ENCODE measurements around the gene ADGRG4. TPM values are rescaled to one million over a fixed set of nuclear protein-coding genes. Genes with fewer than 3 reads are reported as not detected.

The ADGRG4 gene
- total RNA-seq, 2 donors from 2014 or later: 0.14 to 0.41 TPM

DNA sequence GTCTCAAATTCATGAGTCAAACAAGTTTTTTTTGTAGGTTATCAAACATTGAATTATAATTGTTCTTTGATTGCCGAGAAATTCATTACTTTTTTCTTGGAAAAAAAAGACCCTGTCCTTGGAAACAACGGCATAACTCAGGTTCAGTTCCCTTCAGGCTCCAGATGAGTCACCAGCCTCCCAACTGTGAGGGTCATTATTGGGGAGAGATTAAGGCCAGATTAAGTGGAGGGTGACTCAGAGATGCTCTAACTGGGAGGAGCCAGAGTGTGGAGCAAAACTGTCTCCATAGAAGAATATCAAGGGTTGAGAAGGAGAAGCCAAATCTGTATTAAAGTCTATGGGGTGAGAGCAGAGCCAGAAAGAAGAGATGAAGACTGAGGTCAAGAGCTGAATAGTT, 9.6 kb downstream of the ADGRG4 start:
- TF ChIP-seq, protein P1, sequence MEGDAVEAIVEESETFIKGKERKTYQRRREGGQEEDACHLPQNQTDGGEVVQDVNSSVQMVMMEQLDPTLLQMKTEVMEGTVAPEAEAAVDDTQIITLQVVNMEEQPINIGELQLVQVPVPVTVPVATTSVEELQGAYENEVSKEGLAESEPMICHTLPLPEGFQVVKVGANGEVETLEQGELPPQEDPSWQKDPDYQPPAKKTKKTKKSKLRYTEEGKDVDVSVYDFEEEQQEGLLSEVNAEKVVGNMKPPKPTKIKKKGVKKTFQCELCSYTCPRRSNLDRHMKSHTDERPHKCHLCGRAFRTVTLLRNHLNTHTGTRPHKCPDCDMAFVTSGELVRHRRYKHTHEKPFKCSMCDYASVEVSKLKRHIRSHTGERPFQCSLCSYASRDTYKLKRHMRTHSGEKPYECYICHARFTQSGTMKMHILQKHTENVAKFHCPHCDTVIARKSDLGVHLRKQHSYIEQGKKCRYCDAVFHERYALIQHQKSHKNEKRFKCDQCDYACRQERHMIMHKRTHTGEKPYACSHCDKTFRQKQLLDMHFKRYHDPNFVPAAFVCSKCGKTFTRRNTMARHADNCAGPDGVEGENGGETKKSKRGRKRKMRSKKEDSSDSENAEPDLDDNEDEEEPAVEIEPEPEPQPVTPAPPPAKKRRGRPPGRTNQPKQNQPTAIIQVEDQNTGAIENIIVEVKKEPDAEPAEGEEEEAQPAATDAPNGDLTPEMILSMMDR (IDR thresholded peaks at IDR 0.05): no peak
- H3K36me3 ChIP-seq: no peaks in the 10 kb centered on the region
- no peaks in the 10 kb centered on the region for H3K4me1 ChIP-seq (ENCODE audit: control insufficient read depth in 1 of 2, low read depth in 2 of 2)
- no peak overlapping the region for H3K4me3 ChIP-seq
- no peaks in the 10 kb centered on the region for H3K9me3 ChIP-seq
- ATAC-seq (ENCODE audit: insufficient number of reproducible peaks, low FRiP score, low read depth) (no peak), DNase-seq (ENCODE audit: low spot score) (no peak)
- H3K27ac ChIP-seq: no peak overlapping the region
- no peaks in the 10 kb centered on the region for H3K27me3 ChIP-seq (replicated peaks; ENCODE audit: insufficient read depth)

DNA sequence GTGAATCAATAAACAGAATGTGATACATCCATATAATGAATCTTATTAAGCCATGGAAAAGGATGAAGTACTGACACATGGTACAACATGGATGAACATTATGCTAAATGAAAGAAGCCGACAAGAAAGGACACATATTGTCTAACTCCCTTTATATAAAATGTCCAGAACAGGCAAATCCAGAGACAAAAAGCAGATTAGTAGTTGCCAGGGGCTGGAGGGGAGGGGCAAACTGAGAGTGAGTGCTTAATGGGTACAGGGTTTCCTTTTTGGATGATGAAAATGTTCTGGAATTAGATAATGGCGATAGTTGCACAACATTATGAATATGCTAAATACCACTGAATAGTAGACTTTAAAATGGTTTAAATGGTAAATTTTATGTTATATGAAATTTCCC, 17.4 kb downstream of the ADGRG4 start:
- DNase-seq (ENCODE audit: low spot score) (no peak), ATAC-seq (ENCODE audit: insufficient number of reproducible peaks, low FRiP score, low read depth) (no peak)
- no peaks in the 10 kb centered on the region for H3K9me3 ChIP-seq
- no peaks in the 10 kb centered on the region for H3K36me3 ChIP-seq
- H3K4me1 ChIP-seq (ENCODE audit: control insufficient read depth in 1 of 2, low read depth in 2 of 2): no peaks in the 10 kb centered on the region
- TF ChIP-seq, protein P1 (IDR thresholded peaks at IDR 0.05): no peak
- H3K27ac ChIP-seq: no peak overlapping the region
- no peaks in the 10 kb centered on the region for H3K27me3 ChIP-seq (replicated peaks; ENCODE audit: insufficient read depth)
- H3K4me3 ChIP-seq: no peak overlapping the region

DNA sequence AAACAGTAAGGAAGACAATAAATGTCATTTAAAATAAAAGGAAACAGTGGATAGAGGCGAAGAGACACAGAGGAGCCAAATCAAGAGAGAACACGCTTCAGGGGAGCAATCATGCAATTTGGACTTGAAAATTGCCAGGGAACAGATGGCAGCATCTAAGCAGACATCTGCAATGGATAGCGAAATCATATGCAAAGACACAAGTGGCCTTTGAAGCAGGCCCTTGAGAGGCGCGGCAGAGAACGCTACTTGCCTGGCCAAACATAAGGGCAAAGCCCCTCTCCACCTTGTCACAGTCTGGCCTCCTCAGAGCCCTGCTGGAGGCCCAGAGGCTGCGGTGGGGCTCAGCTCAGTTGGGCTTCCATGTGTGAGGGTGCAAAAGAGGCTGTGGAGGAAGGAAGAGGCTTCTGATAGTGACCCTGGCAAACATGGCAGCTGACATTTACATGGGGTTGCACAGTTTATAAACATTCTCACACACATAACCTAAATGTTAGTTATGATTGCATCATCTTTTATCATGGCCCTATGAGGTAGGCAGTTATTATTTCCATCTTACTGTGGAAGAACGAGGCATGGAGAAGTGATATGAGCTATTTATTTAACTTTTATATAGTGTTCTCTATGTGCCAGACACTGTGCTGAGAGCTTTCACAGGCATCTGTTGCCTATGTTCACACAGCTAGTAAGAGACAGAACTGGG, 18.3 kb downstream of the ADGRG4 start:
- no peak for DNase-seq (ENCODE audit: low spot score)
- no peak for ATAC-seq (ENCODE audit: insufficient number of reproducible peaks, low FRiP score, low read depth)
- Histone ChIP-seq H3K27me3 (replicated peaks; ENCODE audit: insufficient read depth) (no peaks in the 10 kb centered on the region), H3K4me3 (no peak overlapping the region), H3K27ac (no peak overlapping the region), H3K9me3 (no peaks in the 10 kb centered on the region), H3K4me1 (ENCODE audit: control insufficient read depth in 1 of 2, low read depth in 2 of 2) (no peaks in the 10 kb centered on the region), H3K36me3 (no peaks in the 10 kb centered on the region)
- TF ChIP-seq, protein P1 (IDR thresholded peaks at IDR 0.05): no peak

DNA sequence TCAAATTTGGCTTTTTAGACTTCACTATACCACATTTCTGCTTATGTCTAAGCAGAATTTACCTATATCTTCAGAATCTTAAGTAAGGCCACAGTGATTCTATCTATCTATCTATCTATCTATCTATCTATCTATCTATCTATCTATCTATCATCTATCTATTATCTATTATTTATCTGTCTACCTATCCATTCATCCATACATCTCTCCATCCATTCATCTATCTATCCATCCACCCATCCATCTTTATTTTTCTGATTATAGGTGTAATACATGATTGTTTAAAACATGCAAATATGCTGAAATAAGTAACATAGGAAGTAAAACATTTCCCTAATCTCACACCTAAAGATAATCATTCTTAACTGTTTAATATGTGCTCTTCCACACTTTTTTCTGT, 18.8 kb downstream of the ADGRG4 start:
- Histone ChIP-seq H3K27me3 (replicated peaks; ENCODE audit: insufficient read depth) (no peaks in the 10 kb centered on the region), H3K4me1 (ENCODE audit: control insufficient read depth in 1 of 2, low read depth in 2 of 2) (no peaks in the 10 kb centered on the region), H3K9me3 (no peaks in the 10 kb centered on the region), H3K4me3 (no peak overlapping the region), H3K27ac (no peak overlapping the region), H3K36me3 (no peaks in the 10 kb centered on the region)
- ATAC-seq (ENCODE audit: insufficient number of reproducible peaks, low FRiP score, low read depth) (no peak), DNase-seq (ENCODE audit: low spot score) (no peak)
- TF ChIP-seq, protein P1 (IDR thresholded peaks at IDR 0.05): no peak

DNA sequence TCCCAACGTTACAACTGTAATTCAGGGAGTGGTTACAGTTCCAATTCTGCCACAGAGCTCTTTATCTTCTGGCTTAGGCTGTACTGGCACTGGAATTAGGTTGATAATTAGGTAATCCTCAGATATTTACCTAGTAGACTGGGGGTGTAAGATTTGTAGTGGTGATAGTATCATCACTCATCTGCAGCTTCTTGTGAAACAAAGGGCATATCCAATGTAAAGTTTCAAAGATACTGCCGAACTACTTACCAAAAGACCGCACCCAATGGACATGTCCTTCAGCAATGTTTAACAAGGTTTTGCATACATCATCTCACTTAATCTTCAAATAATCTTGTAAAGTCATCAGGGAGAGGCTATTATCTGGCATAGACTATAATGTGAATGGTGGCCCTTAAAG, 20.8 kb downstream of the ADGRG4 start:
- H3K27me3 ChIP-seq (replicated peaks; ENCODE audit: insufficient read depth): no peaks in the 10 kb centered on the region
- H3K9me3 ChIP-seq: no peaks in the 10 kb centered on the region
- H3K27ac ChIP-seq: no peak overlapping the region
- no peaks in the 10 kb centered on the region for H3K36me3 ChIP-seq
- TF ChIP-seq, protein P1 (IDR thresholded peaks at IDR 0.05): no peak
- H3K4me3 ChIP-seq: no peak overlapping the region
- ATAC-seq (ENCODE audit: insufficient number of reproducible peaks, low FRiP score, low read depth) (no peak), DNase-seq (ENCODE audit: low spot score) (no peak)
- no peaks in the 10 kb centered on the region for H3K4me1 ChIP-seq (ENCODE audit: control insufficient read depth in 1 of 2, low read depth in 2 of 2)

All from thoracic aorta (tissue), 2 donors.